VCaP (cell line): ENCODE data around the gene EMP3.

Source experiments
- H3K27ac ChIP-seq: fragments of 450-650 bp; 2 replicates; pipeline ENCODE4 v1.5.1; 2017
- TF ChIP-seq, protein P1 (sequence below): fragments of 450-650 bp; conservative IDR thresholded peaks from 2 replicates; pipeline ENCODE4 v1.5.1; 2017; ENCODE audit warnings: mild to moderate bottlenecking, moderate library complexity

Gene EMP3

DNA sequence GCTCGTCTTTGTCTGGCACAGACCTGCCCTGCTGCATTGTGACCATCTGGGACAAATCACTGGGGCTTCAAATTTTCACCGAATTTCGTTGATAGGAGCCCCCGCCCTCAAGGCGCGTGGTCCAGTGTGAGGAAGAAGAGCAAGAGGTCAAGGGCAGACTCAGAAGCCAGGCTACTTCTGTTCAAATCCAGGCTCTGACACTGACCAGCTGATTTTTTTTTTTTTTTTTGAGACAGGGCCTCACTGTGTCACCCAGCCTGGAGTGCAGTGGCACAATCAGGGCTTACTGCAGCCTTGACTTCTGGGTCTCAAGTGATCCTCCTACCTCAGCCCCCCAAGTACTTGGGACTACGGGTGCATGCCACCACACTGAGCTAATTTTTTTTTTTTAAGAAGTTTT, 46.0 kb downstream of the EMP3 start:
- TF ChIP-seq, protein P1, sequence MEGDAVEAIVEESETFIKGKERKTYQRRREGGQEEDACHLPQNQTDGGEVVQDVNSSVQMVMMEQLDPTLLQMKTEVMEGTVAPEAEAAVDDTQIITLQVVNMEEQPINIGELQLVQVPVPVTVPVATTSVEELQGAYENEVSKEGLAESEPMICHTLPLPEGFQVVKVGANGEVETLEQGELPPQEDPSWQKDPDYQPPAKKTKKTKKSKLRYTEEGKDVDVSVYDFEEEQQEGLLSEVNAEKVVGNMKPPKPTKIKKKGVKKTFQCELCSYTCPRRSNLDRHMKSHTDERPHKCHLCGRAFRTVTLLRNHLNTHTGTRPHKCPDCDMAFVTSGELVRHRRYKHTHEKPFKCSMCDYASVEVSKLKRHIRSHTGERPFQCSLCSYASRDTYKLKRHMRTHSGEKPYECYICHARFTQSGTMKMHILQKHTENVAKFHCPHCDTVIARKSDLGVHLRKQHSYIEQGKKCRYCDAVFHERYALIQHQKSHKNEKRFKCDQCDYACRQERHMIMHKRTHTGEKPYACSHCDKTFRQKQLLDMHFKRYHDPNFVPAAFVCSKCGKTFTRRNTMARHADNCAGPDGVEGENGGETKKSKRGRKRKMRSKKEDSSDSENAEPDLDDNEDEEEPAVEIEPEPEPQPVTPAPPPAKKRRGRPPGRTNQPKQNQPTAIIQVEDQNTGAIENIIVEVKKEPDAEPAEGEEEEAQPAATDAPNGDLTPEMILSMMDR, result no peak

DNA sequence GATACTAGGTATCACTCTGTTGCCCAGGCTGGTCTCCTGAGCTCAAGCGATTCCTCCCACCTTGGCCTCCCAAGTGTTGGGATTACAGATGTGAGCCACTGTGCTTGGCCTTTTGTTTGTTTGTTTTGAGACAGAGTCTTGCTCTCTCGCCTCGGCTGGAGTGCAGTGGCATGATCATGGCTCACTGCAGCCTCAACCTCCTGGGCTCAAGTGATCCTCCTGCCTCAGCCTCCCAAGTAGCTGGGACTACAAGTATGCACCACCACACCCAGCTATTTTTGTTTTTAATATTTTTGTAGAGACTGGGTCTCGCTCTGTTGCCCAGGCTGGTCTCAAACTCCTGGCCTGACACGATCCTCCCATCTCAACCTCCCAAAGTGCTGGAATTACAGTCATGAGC, 46.4 kb downstream of the EMP3 start:
- peak overlapping the region; percentile 62 for H3K27ac ChIP-seq

More for the DNA sequence above, 46.0 kb downstream of the EMP3 start:
- peak overlapping the region; percentile 62; the same call in 1 of the 2 replicates for H3K27ac ChIP-seq

DNA sequence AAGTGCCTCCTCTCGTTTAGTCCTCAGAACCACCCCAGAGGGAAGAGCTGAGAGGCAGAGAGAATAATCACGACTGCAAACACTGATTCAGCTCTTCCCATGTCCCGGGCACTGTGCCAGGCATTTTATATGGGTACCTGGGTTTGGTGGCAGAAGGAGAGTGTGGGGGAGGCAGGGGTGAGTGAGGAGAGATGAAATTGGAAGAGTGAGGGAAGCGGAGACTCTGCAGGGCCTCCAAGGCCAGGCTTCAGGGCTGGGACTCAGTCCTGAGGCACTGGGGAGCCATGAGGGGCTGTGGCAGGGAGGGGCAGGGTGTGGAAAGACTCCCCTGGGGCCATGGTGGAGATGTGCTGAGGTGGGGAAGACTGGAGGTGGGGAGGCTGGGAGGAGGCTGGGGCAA, 47.6 kb downstream of the EMP3 start:
- TF ChIP-seq, protein P1, result no peak
- H3K27ac ChIP-seq, result peak overlapping the region; percentile 62

DNA sequence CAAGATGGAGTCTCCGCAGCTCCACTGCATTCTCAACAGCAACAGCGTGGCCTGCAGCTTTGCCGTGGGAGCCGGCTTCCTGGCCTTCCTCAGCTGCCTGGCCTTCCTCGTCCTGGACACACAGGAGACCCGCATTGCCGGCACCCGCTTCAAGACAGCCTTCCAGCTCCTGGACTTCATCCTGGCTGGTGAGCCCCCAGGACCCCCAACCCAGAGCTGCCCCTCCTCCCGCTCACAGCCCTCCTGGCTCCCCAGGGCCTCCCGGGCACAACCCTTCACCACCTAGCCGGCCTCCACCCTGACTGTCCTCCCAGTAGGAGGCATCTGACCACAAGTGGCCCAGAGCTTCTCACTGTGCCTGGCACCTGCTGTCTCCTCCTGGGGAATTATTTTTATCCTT, 48.2 kb downstream of the EMP3 start:
- TF ChIP-seq, protein P1, result no peak
- peak overlapping the region; percentile 62 for H3K27ac ChIP-seq

DNA sequence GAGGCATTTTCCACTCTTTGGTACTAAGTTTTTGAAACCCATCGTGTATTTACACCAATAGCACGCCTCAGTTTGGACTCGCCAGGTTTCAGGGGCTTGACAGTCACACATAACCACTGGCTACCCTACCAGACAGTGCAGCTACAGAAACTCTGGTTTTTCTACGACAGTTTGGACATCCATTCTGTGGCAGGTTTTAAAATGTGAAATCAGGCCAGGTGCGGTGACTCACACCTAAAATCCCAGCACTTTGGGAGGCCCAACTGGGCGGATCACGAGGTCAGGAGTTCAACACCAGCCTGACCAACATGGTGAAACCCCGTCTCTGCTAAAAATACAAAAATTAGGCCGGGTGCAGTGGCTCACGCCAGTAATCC, 52.8 kb downstream of the EMP3 start:
- no peak overlapping the region for H3K27ac ChIP-seq

DNA sequence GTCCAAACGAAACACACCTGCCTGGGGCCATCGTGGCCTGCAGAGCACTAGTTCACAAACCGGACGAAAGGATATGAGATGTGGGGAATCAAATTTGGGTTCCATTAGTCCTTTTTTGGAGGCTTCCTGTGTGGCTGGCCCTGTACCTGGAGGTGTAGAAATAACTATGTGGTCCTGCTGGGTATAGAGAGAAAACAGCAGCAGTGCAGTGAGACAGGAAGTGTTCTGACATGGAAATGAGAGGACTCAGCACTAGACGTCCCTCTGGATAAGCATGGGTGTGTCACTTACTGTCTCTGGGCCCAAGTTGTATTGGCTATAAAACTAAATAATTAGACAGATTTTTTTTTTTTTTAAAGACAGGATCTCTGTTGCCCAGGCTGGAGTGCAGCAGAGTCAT, 53.7 kb downstream of the EMP3 start:
- TF ChIP-seq, protein P1, result no peak
- H3K27ac ChIP-seq, result no peak overlapping the region; the same call in 1 of the 2 replicates

More for the DNA sequence above, 52.8 kb downstream of the EMP3 start:
- TF ChIP-seq, protein P1, result no peak
